ENCODE data around the gene COL19A1. TPM values are rescaled to one million over a fixed set of nuclear protein-coding genes. Genes with fewer than 3 reads are reported as not detected.

COL19A1 gene
- total and polyA plus RNA-seq, 2 of the 13 experiments (the other 11 are each of a cell fraction or from before 2014, with no cell fraction given) = not detected

DNA sequence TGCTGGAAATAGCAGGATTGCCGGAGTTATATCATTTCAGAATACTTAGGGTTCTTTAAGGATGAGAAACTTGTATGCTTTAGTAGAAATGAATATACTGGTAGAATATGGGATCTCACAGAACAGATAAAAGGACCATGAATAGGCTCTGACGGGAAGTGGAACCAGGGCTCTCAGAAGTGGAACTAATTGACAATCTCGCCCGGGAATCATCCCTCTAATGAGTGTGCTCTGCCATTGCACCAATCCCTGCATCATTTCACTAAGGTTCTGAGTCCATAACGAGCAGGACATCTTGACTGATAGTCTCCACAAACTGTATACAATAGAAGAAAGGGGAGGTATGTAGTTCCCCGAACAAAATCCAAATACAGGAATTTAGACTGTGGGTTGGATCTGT, 286.4 kb downstream of the COL19A1 start (continued):
- TF ChIP-seq SIX1 (CRISPR knock-in tag; IDR thresholded peaks at IDR 0.05; ENCODE audit: borderline replicate concordance) (no peak), ZNF253 (CRISPR knock-in tag; IDR thresholded peaks at IDR 0.05; ENCODE audit: borderline replicate concordance) (no peak), KDM5A (IDR thresholded peaks at IDR 0.05; ENCODE audit: borderline replicate concordance, low read length) (no peak), ZNF569 (CRISPR knock-in tag; IDR thresholded peaks at IDR 0.05; ENCODE audit: borderline replicate concordance) (no peak), JUNB (CRISPR knock-in tag; IDR thresholded peaks at IDR 0.05; ENCODE audit: borderline replicate concordance) (no peak), KDM1A (CRISPR knock-in tag; IDR thresholded peaks at IDR 0.05) (no peak), ZNF180 (CRISPR knock-in tag; IDR thresholded peaks at IDR 0.05; ENCODE audit: borderline replicate concordance, low read depth) (no peak), HNRNPLL (IDR thresholded peaks at IDR 0.05; ENCODE audit: low read depth, low read length, poor library complexity, severe bottlenecking) (no peak), SAP130 (CRISPR knock-in tag; IDR thresholded peaks at IDR 0.05; ENCODE audit: low read depth) (no peak), ZIK1 (CRISPR knock-in tag; IDR thresholded peaks at IDR 0.05; ENCODE audit: borderline replicate concordance, low read depth) (no peak)
- TF ChIP-seq, protein P1, sequence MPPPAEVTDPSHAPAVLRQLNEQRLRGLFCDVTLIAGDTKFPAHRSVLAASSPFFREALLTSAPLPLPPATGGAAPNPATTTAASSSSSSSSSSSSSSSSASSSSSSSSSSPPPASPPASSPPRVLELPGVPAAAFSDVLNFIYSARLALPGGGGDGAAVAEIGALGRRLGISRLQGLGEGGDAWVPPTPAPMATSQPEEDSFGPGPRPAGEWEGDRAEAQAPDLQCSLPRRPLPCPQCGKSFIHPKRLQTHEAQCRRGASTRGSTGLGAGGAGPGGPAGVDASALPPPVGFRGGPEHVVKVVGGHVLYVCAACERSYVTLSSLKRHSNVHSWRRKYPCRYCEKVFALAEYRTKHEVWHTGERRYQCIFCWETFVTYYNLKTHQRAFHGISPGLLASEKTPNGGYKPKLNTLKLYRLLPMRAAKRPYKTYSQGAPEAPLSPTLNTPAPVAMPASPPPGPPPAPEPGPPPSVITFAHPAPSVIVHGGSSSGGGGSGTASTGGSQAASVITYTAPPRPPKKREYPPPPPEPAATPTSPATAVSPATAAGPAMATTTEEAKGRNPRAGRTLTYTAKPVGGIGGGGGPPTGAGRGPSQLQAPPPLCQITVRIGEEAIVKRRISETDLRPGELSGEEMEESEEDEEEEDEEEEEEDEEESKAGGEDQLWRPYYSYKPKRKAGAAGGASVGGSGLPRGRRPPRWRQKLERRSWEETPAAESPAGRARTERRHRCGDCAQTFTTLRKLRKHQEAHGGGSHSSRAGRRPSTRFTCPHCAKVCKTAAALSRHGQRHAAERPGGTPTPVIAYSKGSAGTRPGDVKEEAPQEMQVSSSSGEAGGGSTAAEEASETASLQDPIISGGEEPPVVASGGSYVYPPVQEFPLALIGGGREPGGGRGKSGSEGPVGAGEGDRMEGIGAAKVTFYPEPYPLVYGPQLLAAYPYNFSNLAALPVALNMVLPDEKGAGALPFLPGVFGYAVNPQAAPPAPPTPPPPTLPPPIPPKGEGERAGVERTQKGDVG (CRISPR knock-in tag; IDR thresholded peaks at IDR 0.05; ENCODE audit: borderline replicate concordance) = no peak

DNA sequence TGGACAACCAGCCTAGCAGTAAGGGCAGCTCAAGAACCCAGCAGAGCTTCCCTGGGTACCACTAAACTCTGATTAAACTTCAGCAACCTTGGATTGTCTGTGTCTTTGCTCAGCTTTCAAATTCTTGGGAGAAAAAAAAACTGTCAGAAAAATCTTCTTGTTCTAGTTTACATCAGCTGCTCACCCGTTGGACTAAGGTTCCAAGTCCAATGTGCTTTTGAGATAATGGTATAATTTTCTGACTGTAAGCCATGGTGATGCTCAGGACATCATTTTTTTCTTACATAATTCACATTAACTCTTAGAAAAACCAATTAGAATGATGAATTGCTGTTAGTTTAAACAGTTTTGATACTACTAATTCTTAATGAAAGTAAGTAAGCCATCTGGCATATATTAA, 290.7 kb downstream of the COL19A1 start:
- ATAC-seq = no peak
- no peak overlapping the region for H2AFZ ChIP-seq (ENCODE audit: low read length)
- WGBS (ENCODE audit: low lambda C conversion rate) = 0% methylated on average over 1 of the region's 1 CpG
- no peak overlapping the region for H3K9ac ChIP-seq (ENCODE audit: insufficient read depth, low read depth, low read length)
- no peak overlapping the region for H3K27ac ChIP-seq (ENCODE audit: extremely low read length, insufficient read depth, low read length)
- CTCF ChIA-PET (ENCODE audit: low intra/inter-chr PET ratio, low total read pairs) = no interaction called here
- no peaks in the 10 kb centered on the region for H3K27me3 ChIP-seq (ENCODE audit: control insufficient read depth in 1 of 2, insufficient read depth in 2 of 2, low read length in 2 of 2)
- H3K36me3 ChIP-seq (replicated peaks in 1 of 2; ENCODE audit: control insufficient read depth in 1 of 2, insufficient read depth in 2 of 2, low read length in 2 of 2) = no peaks in the 10 kb centered on the region
- intact Hi-C loops (cut with micrococcal nuclease; ENCODE audit: unreplicated experiment) = no loop called here
- H3K79me2 ChIP-seq (ENCODE audit: insufficient read depth, low read length) = no peaks in the 10 kb centered on the region
- no peak overlapping the region for H3K4me2 ChIP-seq (ENCODE audit: low read depth, low read length)
- no peaks in the 10 kb centered on the region for H4K20me1 ChIP-seq (ENCODE audit: insufficient read depth, low read length)
- no peaks in the 10 kb centered on the region for H3K9me3 ChIP-seq (ENCODE audit: low read length)
- no peak for DNase-seq (ENCODE audit: low spot score)
- FAIRE-seq = no peak
- in situ Hi-C loops (cut with HindIII; ENCODE audit: extremely low pct_ligation_motif_present, low pct_unique_long_range_greater_than_20kb) = no loop called here
- no peak overlapping the region for H3K4me3 ChIP-seq (replicated peaks in 1 of 3; ENCODE audit: insufficient read depth in 1 of 3, low read depth in 2 of 3, low read length in 3 of 3)
- no TSS peak for BruUV-seq (replicated peaks)
- no peaks in the 10 kb centered on the region for H3K4me1 ChIP-seq (ENCODE audit: insufficient read depth, low read length)
- POLR2A ChIA-PET = no interaction called here
- no peak for TF ChIP-seq NFYB (CRISPR knock-in tag; IDR thresholded peaks at IDR 0.05)
- TF ChIP-seq ZFP90 (CRISPR knock-in tag; IDR thresholded peaks at IDR 0.05; ENCODE audit: borderline replicate concordance) = no peak
- no peak for TF ChIP-seq FOXM1 (CRISPR knock-in tag; IDR thresholded peaks at IDR 0.05)
- TF ChIP-seq JUNB (CRISPR knock-in tag; IDR thresholded peaks at IDR 0.05; ENCODE audit: borderline replicate concordance) = no peak
- TF ChIP-seq ETV6 (CRISPR knock-in tag; conservative IDR thresholded peaks at IDR 0.05) = no peak
- no peak for TF ChIP-seq ZNF235 (CRISPR knock-in tag; IDR thresholded peaks at IDR 0.05; ENCODE audit: borderline replicate concordance)
- TF ChIP-seq NR3C1 (CRISPR knock-in tag; IDR thresholded peaks at IDR 0.05) = no peak
- TF ChIP-seq NAIF1 (CRISPR knock-in tag; IDR thresholded peaks at IDR 0.05; ENCODE audit: borderline replicate concordance) = no peak
